ENCODE measurements around the gene MCC.

MCC gene

DNA sequence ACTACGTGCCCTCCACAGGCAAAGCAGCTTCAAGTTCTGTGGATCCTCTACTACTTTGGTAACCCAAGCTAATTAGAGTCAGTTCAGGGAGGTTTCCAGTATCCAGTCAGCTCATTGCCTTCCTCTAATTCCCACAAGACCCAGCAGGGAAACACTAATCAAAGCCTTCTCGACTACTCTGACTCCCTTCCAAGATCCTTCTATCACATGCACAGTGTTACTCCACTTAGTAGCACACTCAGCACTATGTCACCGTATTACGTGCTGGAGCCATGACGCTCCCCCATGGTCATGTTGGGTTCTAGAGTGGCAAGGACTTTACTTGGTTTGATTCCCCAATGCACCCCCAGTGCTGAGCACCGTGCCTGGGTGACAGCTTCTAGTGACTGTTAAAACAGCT, 458.6 kb downstream of the MCC start:
- Histone ChIP-seq H3K9ac (ENCODE audit: insufficient read length, low read depth) (no peak overlapping the region), H3K4me3 (ENCODE audit: insufficient read length, low read depth) (no peak overlapping the region), H3K9me3 (ENCODE audit: insufficient read depth, low read length) (no peaks in the 10 kb centered on the region; the same call in 1 of the 2 replicates), H3K27me3 (ENCODE audit: insufficient read depth, insufficient read length) (no peaks in the 10 kb centered on the region), H3K4me1 (ENCODE audit: insufficient read depth, insufficient read length) (no peaks in the 10 kb centered on the region), H3K36me3 (ENCODE audit: insufficient read depth, insufficient read length, low read length) (peaks cover 33% of the 10 kb centered on the region)
- TF ChIP-seq ZNF274 (IDR thresholded peaks at IDR 0.05; ENCODE audit: low read depth, low read length) (no peak), YY1 (IDR thresholded peaks at IDR 0.05; ENCODE audit: insufficient read depth, insufficient read length) (no peak), SUZ12 (IDR thresholded peaks at IDR 0.05; ENCODE audit: extremely low read depth, insufficient read depth, insufficient read length) (no peak)
- no peak for DNase-seq (ENCODE audit: low read depth, low spot score)

DNA sequence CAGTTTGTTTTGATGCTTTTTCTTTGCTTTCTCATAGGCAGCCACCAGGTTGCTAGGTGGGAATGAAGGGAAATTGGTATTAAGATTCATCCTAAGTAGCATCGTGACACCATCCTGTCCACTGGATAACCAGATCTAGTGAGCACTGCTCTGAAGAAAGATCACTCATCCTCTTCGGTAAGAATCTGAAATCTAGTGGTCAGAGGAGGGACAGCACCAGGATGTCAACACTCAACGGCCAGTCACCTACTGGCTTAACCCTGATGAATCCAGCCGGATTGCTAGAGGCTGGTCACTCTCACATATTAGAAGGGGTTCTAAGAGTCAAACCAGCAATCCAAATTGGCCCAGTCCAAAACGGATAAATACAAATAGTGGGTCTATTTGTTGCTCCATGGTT, 460.8 kb downstream of the MCC start:
- Histone ChIP-seq H3K9ac (ENCODE audit: insufficient read length, low read depth) (no peak overlapping the region), H3K36me3 (ENCODE audit: insufficient read depth, insufficient read length, low read length) (peaks cover 44% of the 10 kb centered on the region), H3K9me3 (ENCODE audit: insufficient read depth, low read length) (no peaks in the 10 kb centered on the region; the same call in 1 of the 2 replicates), H3K27me3 (ENCODE audit: insufficient read depth, insufficient read length) (no peaks in the 10 kb centered on the region), H3K4me3 (ENCODE audit: insufficient read length, low read depth) (no peak overlapping the region), H3K4me1 (ENCODE audit: insufficient read depth, insufficient read length) (no peaks in the 10 kb centered on the region)
- TF ChIP-seq ZNF274 (IDR thresholded peaks at IDR 0.05; ENCODE audit: low read depth, low read length) (no peak), SUZ12 (IDR thresholded peaks at IDR 0.05; ENCODE audit: extremely low read depth, insufficient read depth, insufficient read length) (no peak), YY1 (IDR thresholded peaks at IDR 0.05; ENCODE audit: insufficient read depth, insufficient read length) (no peak)
- no peak for DNase-seq (ENCODE audit: low read depth, low spot score)

DNA sequence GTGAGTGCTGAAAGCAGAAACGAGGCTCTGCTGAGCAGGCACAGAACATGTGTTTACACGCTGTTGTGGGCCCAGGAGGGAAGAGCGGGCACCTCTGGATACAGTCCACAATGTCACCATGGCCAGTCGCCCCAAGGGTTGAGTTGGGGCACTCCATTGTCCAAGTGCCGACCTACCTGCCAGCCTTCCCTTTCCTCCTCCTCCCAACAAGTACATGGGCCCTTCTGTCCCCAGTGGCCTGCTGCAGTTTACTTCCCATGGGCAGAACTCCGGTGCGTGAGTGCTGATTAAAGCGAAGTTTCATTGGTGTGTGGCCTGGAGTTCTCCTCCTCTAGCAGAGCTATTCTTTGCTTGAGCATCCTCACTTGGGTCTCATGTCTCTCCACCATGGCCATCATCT, 461.2 kb downstream of the MCC start:
- Histone ChIP-seq H3K27me3 (ENCODE audit: insufficient read depth, insufficient read length) (no peaks in the 10 kb centered on the region), H3K4me3 (ENCODE audit: insufficient read length, low read depth) (no peak overlapping the region), H3K36me3 (ENCODE audit: insufficient read depth, insufficient read length, low read length) (peaks cover 44% of the 10 kb centered on the region), H3K9ac (ENCODE audit: insufficient read length, low read depth) (no peak overlapping the region), H3K4me1 (ENCODE audit: insufficient read depth, insufficient read length) (no peaks in the 10 kb centered on the region), H3K9me3 (ENCODE audit: insufficient read depth, low read length) (no peaks in the 10 kb centered on the region; the same call in 1 of the 2 replicates)
- TF ChIP-seq YY1 (IDR thresholded peaks at IDR 0.05; ENCODE audit: insufficient read depth, insufficient read length) (no peak), ZNF274 (IDR thresholded peaks at IDR 0.05; ENCODE audit: low read depth, low read length) (no peak), SUZ12 (IDR thresholded peaks at IDR 0.05; ENCODE audit: extremely low read depth, insufficient read depth, insufficient read length) (no peak)
- no peak for DNase-seq (ENCODE audit: low read depth, low spot score)

DNA sequence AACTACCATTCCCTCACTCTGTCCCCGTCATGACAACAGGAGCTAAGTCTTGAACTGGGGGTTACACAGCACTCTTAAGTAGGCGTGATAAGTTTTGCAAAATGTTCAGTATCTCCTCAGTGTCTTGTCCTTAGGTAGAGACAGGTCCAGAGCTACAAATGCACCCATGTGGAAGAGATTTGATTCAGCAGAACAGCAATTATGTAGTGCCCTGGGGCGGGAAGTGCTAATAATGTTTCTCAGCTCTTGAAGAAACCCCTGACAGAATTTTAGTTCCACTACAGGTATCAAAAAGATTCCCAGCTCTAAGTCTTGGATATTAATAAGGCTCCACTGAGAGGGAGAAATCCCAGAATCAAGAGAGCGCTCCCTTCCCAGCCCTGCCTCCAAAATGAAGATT, 462.0 kb downstream of the MCC start:
- H3K27me3 ChIP-seq (ENCODE audit: insufficient read depth, insufficient read length) = no peaks in the 10 kb centered on the region
- TF ChIP-seq ZNF274 (IDR thresholded peaks at IDR 0.05; ENCODE audit: low read depth, low read length) (no peak), SUZ12 (IDR thresholded peaks at IDR 0.05; ENCODE audit: extremely low read depth, insufficient read depth, insufficient read length) (no peak), YY1 (IDR thresholded peaks at IDR 0.05; ENCODE audit: insufficient read depth, insufficient read length) (no peak)
- no peaks in the 10 kb centered on the region; the same call in 1 of the 2 replicates for H3K9me3 ChIP-seq (ENCODE audit: insufficient read depth, low read length)
- no peak overlapping the region for H3K4me3 ChIP-seq (ENCODE audit: insufficient read length, low read depth)
- H3K36me3 ChIP-seq (ENCODE audit: insufficient read depth, insufficient read length, low read length) = peaks cover 44% of the 10 kb centered on the region
- DNase-seq (ENCODE audit: low read depth, low spot score) = no peak
- H3K4me1 ChIP-seq (ENCODE audit: insufficient read depth, insufficient read length) = no peaks in the 10 kb centered on the region
- H3K9ac ChIP-seq (ENCODE audit: insufficient read length, low read depth) = no peak overlapping the region

DNA sequence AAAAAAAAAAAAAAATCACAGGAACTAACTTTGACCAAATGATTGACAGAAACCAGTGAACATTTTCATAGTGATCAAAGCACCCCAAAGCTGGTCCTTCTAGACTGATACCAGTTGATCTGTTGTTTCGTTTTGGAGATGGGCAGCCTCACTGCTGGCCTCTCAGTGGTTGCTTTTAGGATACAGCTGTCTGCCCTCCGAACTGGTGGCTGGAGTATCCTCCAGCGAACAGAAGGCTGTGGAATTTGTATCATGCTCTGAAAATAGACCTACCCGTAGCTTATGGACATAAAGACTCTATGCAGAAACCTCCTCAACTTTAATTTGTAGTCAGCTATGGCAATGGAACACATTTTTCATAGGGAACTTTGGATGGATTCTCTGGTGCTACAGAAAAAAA, 462.7 kb downstream of the MCC start:
- no peak overlapping the region for H3K9ac ChIP-seq (ENCODE audit: insufficient read length, low read depth)
- H3K36me3 ChIP-seq (ENCODE audit: insufficient read depth, insufficient read length, low read length) = peaks cover 49% of the 10 kb centered on the region
- no peaks in the 10 kb centered on the region for H3K27me3 ChIP-seq (ENCODE audit: insufficient read depth, insufficient read length)
- H3K9me3 ChIP-seq (ENCODE audit: insufficient read depth, low read length) = no peaks in the 10 kb centered on the region; the same call in 1 of the 2 replicates
- no peak for TF ChIP-seq YY1 (IDR thresholded peaks at IDR 0.05; ENCODE audit: insufficient read depth, insufficient read length)
- no peak for TF ChIP-seq ZNF274 (IDR thresholded peaks at IDR 0.05; ENCODE audit: low read depth, low read length)
- no peaks in the 10 kb centered on the region for H3K4me1 ChIP-seq (ENCODE audit: insufficient read depth, insufficient read length)
- no peak overlapping the region for H3K4me3 ChIP-seq (ENCODE audit: insufficient read length, low read depth)
- no peak for DNase-seq (ENCODE audit: low read depth, low spot score)

DNA sequence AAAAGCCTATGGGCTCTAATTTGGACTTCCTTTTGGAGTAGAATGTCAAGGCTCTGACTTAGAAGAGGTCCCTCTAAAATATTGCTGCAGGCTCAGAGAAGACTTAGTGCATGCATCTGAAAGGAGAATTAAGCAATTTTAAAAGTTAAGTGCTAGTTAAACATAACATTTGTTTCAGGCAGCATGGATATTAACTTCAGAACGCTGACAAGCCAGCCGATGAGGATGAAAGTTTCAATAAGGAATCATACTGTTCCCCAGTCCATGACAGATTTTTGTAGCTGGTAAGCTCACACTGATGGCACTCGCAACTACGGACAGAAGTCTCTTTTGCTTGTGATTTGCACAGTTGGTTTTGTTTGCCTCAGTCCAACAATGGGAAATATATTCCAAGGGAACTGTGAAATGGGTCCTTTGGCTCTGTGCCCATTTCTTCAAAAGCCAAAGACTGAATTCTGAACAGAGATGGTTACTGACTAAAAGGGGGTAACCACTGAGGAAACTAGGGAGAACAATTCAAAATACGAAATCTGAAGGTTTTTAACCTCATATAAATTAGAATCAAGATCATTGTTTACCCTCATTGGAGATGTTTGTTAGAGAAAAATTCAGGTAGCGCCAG, 464.1 kb downstream of the MCC start:
- H3K36me3 ChIP-seq (ENCODE audit: insufficient read depth, insufficient read length, low read length) = peaks cover 56% of the 10 kb centered on the region
- DNase-seq (ENCODE audit: low read depth, low spot score) = no peak

DNA sequence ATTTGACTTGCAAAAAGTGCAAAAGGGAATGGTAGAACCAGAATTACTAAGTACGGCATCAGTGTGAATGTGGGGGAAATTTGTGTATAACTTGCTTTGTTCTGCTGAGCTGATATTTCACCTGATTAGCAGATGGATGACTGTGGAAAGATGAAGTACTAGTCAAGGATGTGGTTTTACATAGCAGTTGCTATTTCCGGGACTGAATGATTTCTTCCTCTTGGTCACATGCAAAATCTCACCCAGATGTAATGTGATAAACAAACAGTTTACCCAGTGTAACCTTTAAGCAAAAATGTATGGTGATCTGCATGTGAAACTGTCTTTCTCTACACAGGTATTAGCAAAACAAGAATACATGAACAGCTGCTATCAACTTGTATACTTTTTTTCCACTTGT, 465.6 kb downstream of the MCC start:
- no peaks in the 10 kb centered on the region for H3K4me1 ChIP-seq (ENCODE audit: insufficient read depth, insufficient read length)

More for the DNA sequence above, 464.1 kb downstream of the MCC start:
- TF ChIP-seq ZNF274 (IDR thresholded peaks at IDR 0.05; ENCODE audit: low read depth, low read length) = no peak
- Histone ChIP-seq H3K27me3 (ENCODE audit: insufficient read depth, insufficient read length) (no peaks in the 10 kb centered on the region), H3K9ac (ENCODE audit: insufficient read length, low read depth) (no peak overlapping the region), H3K9me3 (ENCODE audit: insufficient read depth, low read length) (no peaks in the 10 kb centered on the region; the same call in 1 of the 2 replicates), H3K4me3 (ENCODE audit: insufficient read length, low read depth) (no peak overlapping the region), H3K4me1 (ENCODE audit: insufficient read depth, insufficient read length) (no peaks in the 10 kb centered on the region)

More for the DNA sequence above, 465.6 kb downstream of the MCC start:
- Histone ChIP-seq H3K9ac (ENCODE audit: insufficient read length, low read depth) (no peak overlapping the region), H3K36me3 (ENCODE audit: insufficient read depth, insufficient read length, low read length) (peaks cover 54% of the 10 kb centered on the region), H3K4me3 (ENCODE audit: insufficient read length, low read depth) (no peak overlapping the region), H3K9me3 (ENCODE audit: insufficient read depth, low read length) (no peaks in the 10 kb centered on the region), H3K27me3 (ENCODE audit: insufficient read depth, insufficient read length) (no peaks in the 10 kb centered on the region)
- DNase-seq (ENCODE audit: low read depth, low spot score) = no peak
- TF ChIP-seq SUZ12 (IDR thresholded peaks at IDR 0.05; ENCODE audit: extremely low read depth, insufficient read depth, insufficient read length) (no peak), YY1 (IDR thresholded peaks at IDR 0.05; ENCODE audit: insufficient read depth, insufficient read length) (no peak), ZNF274 (IDR thresholded peaks at IDR 0.05; ENCODE audit: low read depth, low read length) (no peak)
